C4-2B (cell line): ENCODE data around the gene OAS3.

Experiments
- CTCF ChIP-seq: fragments of 450-650 bp; conservative IDR thresholded peaks from 2 replicates; pipeline ENCODE4 v1.5.1; 2017; ENCODE audit warnings: mild to moderate bottlenecking
- ZFX ChIP-seq: fragments of 450-650 bp; IDR thresholded peaks from 2 replicates; pipeline ENCODE4 v1.6.1; 2017

GRCh38 chr12:112971248-112971647 lies 33.0 kb downstream of the OAS3 start:
- TF ChIP-seq CTCF (no peak), ZFX (no peak)
